MM.1S (cell line): ENCODE results near the gene MAP3K3.

Experiments used
- EZH2 ChIP-seq: fragments of 300-600 bp; sonication (generic); optimal IDR thresholded peaks from 2 replicates; pipeline ENCODE3; 2017; ENCODE audit warnings: low read depth, mild to moderate bottlenecking, antibody characterized with exemption, low read length, mixed read lengths
- TF ChIP-seq, protein P1 (sequence below): fragments of 300-600 bp; sonication (generic); IDR thresholded peaks from 2 replicates; pipeline ENCODE4 v1.5.1; 2016; ENCODE audit warnings: antibody characterized with exemption, low read length, mixed read lengths

GRCh38 chr17:63629627-63630026 lies 7.4 kb downstream of the MAP3K3 start:
- TF ChIP-seq, protein P1, sequence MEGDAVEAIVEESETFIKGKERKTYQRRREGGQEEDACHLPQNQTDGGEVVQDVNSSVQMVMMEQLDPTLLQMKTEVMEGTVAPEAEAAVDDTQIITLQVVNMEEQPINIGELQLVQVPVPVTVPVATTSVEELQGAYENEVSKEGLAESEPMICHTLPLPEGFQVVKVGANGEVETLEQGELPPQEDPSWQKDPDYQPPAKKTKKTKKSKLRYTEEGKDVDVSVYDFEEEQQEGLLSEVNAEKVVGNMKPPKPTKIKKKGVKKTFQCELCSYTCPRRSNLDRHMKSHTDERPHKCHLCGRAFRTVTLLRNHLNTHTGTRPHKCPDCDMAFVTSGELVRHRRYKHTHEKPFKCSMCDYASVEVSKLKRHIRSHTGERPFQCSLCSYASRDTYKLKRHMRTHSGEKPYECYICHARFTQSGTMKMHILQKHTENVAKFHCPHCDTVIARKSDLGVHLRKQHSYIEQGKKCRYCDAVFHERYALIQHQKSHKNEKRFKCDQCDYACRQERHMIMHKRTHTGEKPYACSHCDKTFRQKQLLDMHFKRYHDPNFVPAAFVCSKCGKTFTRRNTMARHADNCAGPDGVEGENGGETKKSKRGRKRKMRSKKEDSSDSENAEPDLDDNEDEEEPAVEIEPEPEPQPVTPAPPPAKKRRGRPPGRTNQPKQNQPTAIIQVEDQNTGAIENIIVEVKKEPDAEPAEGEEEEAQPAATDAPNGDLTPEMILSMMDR = no peak
- TF ChIP-seq EZH2 = no peak
